ENCODE results near the gene SAMD4B. TPM values are rescaled to one million over a fixed set of nuclear protein-coding genes. Genes with fewer than 3 reads are reported as not detected.

SAMD4B gene
- total RNA-seq, 1 donor from 2014 or later, result 19.2 TPM

DNA sequence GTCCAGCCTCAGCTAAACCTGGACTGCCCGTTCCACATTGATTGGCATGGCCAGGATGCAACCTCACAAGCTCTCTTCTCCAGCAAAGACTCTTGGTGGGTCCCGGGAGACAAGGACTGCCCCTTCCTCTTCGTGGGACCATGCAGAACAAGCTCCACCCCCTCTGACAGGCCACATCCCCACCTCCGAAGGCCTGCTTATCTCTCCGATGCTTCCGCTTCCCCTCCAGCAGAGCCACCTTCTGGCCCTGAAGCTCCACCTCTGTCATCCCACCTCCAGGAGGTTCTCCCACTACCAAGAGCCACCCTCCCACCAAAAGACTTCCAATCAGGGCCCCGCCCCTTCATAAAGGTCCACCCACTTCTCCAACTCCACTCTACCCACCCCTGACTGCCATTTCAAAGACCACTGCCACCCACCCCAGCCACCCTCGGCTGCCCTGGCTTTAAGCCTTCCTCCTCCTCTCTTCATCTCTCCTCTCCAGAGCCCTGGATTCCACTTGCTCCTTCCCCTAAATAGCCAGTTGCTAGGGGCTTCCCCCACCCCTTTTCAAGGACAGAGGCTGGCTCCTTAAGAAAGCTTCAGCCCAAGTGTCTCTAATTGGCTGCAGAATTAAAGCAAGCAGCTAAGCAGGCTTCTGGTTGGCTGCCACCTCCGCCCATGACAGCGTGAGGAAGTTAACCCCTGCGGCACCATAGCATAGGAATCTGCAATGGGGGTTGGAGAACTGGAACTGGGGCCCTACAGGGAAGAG, 31.5 kb upstream of the SAMD4B start:
- H3K36me3 ChIP-seq (ENCODE audit: control insufficient read depth, insufficient read depth, low read length), result no peaks in the 10 kb centered on the region
- FAIRE-seq (no peak), DNase-seq (ENCODE audit: low read depth) (no peak)
- peaks cover 14% of the 10 kb centered on the region for H3K27me3 ChIP-seq (ENCODE audit: control insufficient read depth, insufficient read depth, low read length)
- no peak overlapping the region for H3K4me3 ChIP-seq (ENCODE audit: low read depth, low read length)
- TF ChIP-seq, protein P1, sequence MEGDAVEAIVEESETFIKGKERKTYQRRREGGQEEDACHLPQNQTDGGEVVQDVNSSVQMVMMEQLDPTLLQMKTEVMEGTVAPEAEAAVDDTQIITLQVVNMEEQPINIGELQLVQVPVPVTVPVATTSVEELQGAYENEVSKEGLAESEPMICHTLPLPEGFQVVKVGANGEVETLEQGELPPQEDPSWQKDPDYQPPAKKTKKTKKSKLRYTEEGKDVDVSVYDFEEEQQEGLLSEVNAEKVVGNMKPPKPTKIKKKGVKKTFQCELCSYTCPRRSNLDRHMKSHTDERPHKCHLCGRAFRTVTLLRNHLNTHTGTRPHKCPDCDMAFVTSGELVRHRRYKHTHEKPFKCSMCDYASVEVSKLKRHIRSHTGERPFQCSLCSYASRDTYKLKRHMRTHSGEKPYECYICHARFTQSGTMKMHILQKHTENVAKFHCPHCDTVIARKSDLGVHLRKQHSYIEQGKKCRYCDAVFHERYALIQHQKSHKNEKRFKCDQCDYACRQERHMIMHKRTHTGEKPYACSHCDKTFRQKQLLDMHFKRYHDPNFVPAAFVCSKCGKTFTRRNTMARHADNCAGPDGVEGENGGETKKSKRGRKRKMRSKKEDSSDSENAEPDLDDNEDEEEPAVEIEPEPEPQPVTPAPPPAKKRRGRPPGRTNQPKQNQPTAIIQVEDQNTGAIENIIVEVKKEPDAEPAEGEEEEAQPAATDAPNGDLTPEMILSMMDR (IDR thresholded peaks at IDR 0.05; ENCODE audit: insufficient read depth, low read length, severe bottlenecking), result no peak

DNA sequence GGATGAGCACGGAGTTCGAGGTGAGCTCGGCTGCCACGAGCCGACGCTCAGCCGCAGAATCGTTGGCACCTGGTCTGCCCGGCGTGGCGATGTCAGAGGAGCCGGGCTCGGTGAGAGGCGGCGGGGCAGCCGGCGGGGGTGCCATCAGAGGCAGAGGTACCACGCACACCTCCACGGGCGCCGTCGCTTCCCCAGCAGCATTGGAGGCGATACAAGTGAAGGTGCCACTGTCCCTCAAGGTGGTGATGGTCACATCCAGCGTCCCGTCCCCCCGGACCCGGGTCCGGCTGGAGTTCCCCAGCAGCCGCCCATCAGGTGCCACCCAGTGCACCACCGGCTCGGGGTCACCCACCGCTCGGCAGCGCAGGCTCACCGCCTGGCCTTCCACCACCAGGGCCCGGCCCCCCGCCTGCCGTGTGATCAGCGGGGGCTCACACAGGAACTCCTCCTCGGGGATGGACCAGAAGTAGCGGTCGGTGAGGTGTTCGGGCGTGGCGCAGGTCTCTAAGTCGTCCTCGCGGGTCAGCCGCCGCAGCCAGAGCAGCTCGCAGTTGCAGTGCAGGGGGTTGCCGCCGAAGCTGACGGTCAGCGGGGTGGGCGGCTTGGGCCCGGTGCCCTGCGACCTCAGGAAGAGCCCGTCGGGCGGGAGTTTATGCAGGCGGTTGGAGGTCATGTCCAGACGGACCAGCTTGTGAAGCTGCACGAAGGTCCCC, 28.0 kb upstream of the SAMD4B start:
- FAIRE-seq, result no peak
- Histone ChIP-seq H3K36me3 (ENCODE audit: control insufficient read depth, insufficient read depth, low read length) (no peaks in the 10 kb centered on the region), H3K27me3 (ENCODE audit: control insufficient read depth, insufficient read depth, low read length) (no peaks in the 10 kb centered on the region), H3K4me3 (ENCODE audit: low read depth, low read length) (no peak overlapping the region)
- TF ChIP-seq, protein P1 (IDR thresholded peaks at IDR 0.05; ENCODE audit: insufficient read depth, low read length, severe bottlenecking), result no peak
- no peak for DNase-seq (ENCODE audit: low read depth)

DNA sequence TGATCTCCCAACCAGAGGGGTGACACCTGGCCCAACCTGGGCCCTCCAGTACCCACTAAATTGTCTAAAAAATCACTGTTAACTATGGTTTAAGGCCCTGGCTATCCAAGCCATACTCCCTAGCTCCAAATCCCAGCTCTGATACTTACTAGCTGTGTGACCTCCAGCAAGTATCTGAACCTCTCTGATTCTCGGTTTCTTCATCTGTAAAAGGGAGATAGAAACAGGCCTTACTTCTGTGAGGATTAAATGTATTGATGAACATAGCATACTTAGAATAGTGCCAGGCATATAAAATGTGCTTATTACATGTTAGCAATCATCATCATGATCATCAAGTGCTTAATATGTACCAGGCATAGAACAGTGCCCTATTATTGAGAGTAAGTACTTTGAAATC, 26.3 kb upstream of the SAMD4B start:
- Histone ChIP-seq H3K4me3 (ENCODE audit: low read depth, low read length) (no peak overlapping the region), H3K36me3 (ENCODE audit: control insufficient read depth, insufficient read depth, low read length) (no peaks in the 10 kb centered on the region), H3K27me3 (ENCODE audit: control insufficient read depth, insufficient read depth, low read length) (no peaks in the 10 kb centered on the region)
- TF ChIP-seq, protein P1 (IDR thresholded peaks at IDR 0.05; ENCODE audit: insufficient read depth, low read length, severe bottlenecking), result no peak
- no peak for FAIRE-seq
- no peak for DNase-seq (ENCODE audit: low read depth)

DNA sequence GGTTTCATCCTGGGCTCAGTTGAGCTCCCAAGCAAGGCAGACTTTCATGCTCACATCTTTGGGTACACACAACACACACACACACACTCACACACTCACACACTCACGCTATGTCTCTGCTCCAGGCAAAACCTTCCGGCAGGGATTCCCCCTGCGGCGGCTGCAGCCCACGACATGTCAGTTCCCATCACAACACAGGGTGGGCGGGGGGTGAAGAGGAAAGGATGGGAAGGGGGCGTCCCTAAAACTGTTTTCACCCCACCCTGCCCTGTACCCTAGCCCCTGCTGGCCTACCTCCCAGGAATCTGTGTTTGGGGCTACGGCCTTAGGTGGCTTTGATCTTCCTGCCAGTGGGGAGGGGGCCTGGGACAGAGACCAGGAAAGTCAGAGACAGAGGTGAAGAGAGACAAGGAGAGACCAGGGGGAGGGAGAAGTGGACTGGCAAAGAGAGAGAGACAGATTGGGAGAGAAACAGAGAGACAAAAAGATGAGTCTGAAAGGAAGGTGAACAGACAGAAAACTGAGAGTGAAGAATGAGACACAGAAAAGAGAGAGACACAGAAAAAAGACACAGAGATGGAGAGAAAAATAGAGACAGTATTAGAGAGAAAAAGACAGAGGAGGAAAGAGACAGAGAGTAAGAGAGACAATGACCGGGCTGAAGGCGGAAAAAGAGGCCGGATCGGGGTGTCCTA, 25.4 kb upstream of the SAMD4B start:
- H3K36me3 ChIP-seq (ENCODE audit: control insufficient read depth, insufficient read depth, low read length), result no peaks in the 10 kb centered on the region
- H3K27me3 ChIP-seq (ENCODE audit: control insufficient read depth, insufficient read depth, low read length), result peaks cover 3% of the 10 kb centered on the region
- no peak overlapping the region for H3K4me3 ChIP-seq (ENCODE audit: low read depth, low read length)
- TF ChIP-seq, protein P1 (IDR thresholded peaks at IDR 0.05; ENCODE audit: insufficient read depth, low read length, severe bottlenecking), result no peak
- FAIRE-seq, result no peak
- DNase-seq (ENCODE audit: low read depth), result no peak

DNA sequence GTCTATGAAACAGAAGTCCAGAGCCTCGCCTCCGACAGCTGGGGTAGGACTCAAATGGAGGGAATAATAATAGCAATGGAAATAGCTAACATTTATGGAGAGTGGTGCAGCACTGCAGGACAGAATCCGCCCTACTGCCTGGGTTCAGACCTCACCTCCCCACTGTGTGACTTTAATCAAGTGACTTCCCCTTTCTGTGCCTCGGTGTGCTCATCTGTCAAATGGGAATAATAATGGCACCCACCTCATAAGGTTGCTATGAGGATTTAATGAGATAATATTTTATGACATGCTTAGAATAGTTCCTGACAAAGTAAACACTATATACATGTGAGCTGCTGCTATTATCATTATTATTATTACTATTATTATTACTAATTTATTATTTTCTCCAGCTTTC, 24.7 kb upstream of the SAMD4B start:
- no peak overlapping the region for H3K4me3 ChIP-seq (ENCODE audit: low read depth, low read length)
- H3K27me3 ChIP-seq (ENCODE audit: control insufficient read depth, insufficient read depth, low read length), result peaks cover 3% of the 10 kb centered on the region
- H3K36me3 ChIP-seq (ENCODE audit: control insufficient read depth, insufficient read depth, low read length), result no peaks in the 10 kb centered on the region
- no peak for FAIRE-seq
- TF ChIP-seq, protein P1 (IDR thresholded peaks at IDR 0.05; ENCODE audit: insufficient read depth, low read length, severe bottlenecking), result no peak
- no peak for DNase-seq (ENCODE audit: low read depth)

Data from bronchial epithelial cell (primary cell).